HepG2 (cell line): Measurements from ENCODE around the gene CMTM1. TPM values are rescaled to one million over a fixed set of nuclear protein-coding genes. Genes with fewer than 3 reads are reported as not detected.

ENCODE experiments used
- CCDC6 ChIP-seq: sonication (generic); formaldehyde crosslinking; IDR thresholded peaks from 2 replicates; pipeline ENCODE4 v1.8.1; 2022; ENCODE audit warnings: mild to moderate bottlenecking, missing genetic modification reagents, moderate library complexity
- DMAP1 ChIP-seq: IDR thresholded peaks from 2 replicates; pipeline ENCODE4 v1.6.1; 2016
- LRRFIP1 ChIP-seq: sonication (generic); formaldehyde crosslinking; conservative IDR thresholded peaks from 2 replicates; pipeline ENCODE4 v1.4.0; 2020; ENCODE audit warnings: missing genetic modification reagents
- NCOA2 ChIP-seq: sonication (generic); formaldehyde crosslinking; IDR thresholded peaks from 2 replicates; pipeline ENCODE4 v1.8.0; 2022; ENCODE audit warnings: inconsistent platforms
- PRPF4 ChIP-seq: fragments of 200-400 bp; formaldehyde crosslinking; IDR thresholded peaks from 2 replicates; pipeline ENCODE4 v1.6.1; 2016; ENCODE audit warnings: low read length, low read depth; ENCODE audit not compliant: poor library complexity, severe bottlenecking
- RCOR2 ChIP-seq: IDR thresholded peaks from 2 replicates; pipeline ENCODE4 v1.6.1; 2016; ENCODE audit warnings: missing biosample characterization, missing genetic modification reagents
- SP5 ChIP-seq: IDR thresholded peaks from 2 replicates; pipeline ENCODE4 v1.6.1; 2016; ENCODE audit warnings: low read depth, borderline replicate concordance
- SRF ChIP-seq: IDR thresholded peaks from 2 replicates; pipeline ENCODE4 v1.6.1; 2011; ENCODE audit warnings: mild to moderate bottlenecking, low read depth, low read length, moderate library complexity
- TBL1XR1 ChIP-seq: fragments of 150-350 bp; IDR thresholded peaks from 2 replicates; pipeline ENCODE4 v1.6.1; 2014; ENCODE audit warnings: borderline replicate concordance, low read length; ENCODE audit not compliant: partially characterized antibody
- ZBTB7B ChIP-seq: sonication (generic); formaldehyde crosslinking; IDR thresholded peaks from 2 replicates; pipeline ENCODE4 v1.4.0; 2020; ENCODE audit warnings: missing genetic modification reagents
- ZFP82 ChIP-seq: sonication (generic); formaldehyde crosslinking; IDR thresholded peaks from 2 replicates; pipeline ENCODE4 v1.5.1; 2020; ENCODE audit warnings: mild to moderate bottlenecking, missing genetic modification reagents, borderline replicate concordance
- ZKSCAN1 ChIP-seq: fragments of 150-350 bp; IDR thresholded peaks from 2 replicates; pipeline ENCODE4 v1.6.1; 2014; ENCODE audit warnings: low read length
- ZNF232 ChIP-seq: sonication (generic); formaldehyde crosslinking; IDR thresholded peaks from 2 replicates; pipeline ENCODE4 v1.4.0; 2020; ENCODE audit warnings: missing genetic modification reagents, borderline replicate concordance
- ZSCAN5A ChIP-seq: sonication (generic); formaldehyde crosslinking; IDR thresholded peaks from 2 replicates; pipeline ENCODE4 v1.8.0; 2022; ENCODE audit warnings: mild to moderate bottlenecking, missing genetic modification reagents, borderline replicate concordance
- ZSCAN9 ChIP-seq: IDR thresholded peaks from 2 replicates; pipeline ENCODE4 v1.6.1; 2016; ENCODE audit warnings: borderline replicate concordance
- polyA plus RNA-seq, 8 experiments: library from polyadenylated mRNA; depleted of rRNA in 3 of 8; stranded (reverse) in 7 of 8; unstranded in 1 of 8; fragments of >200 nt; fragmentation: Illumina TruSeq in 4 of 8; extraction: Trizol in 4 of 8; gene quantifications; 2 replicates each; pipeline versions ENCODE4 v1.2.1 to v1.2.3, GENCODE V29; 2011 to 2016; ENCODE audit warnings: low read depth in 4 of 8, missing spikeins in 1 of 8, mixed read lengths in 1 of 8; ENCODE audit not compliant: insufficient read depth in 1 of 8
- total RNA-seq, 5 experiments: library from RNA; depleted of rRNA; stranded (reverse); fragments of >200 nt; fragmentation: Illumina TruSeq; extraction: Trizol; gene quantifications; 2 replicates each; pipeline ENCODE4 v1.2.3, GENCODE V29; 2016; ENCODE audit warnings: low read depth in 1 of 5
- TF ChIP-seq, protein P1 (sequence below): sonication (generic); formaldehyde crosslinking; IDR thresholded peaks from 2 replicates; pipeline ENCODE4 v1.4.0; 2020; ENCODE audit warnings: missing genetic modification reagents, mild to moderate bottlenecking, borderline replicate concordance
- TF ChIP-seq, protein P2 (sequence below): sonication (generic); formaldehyde crosslinking; IDR thresholded peaks from 2 replicates; pipeline ENCODE4 v1.4.0; 2020; ENCODE audit warnings: mild to moderate bottlenecking, missing genetic modification reagents

CMTM1 gene
- total and polyA plus RNA-seq, 2 of the 13 experiments (the other 11 are each of a cell fraction or from before 2014, with no cell fraction given): 1.7 to 2.9 TPM

DNA sequence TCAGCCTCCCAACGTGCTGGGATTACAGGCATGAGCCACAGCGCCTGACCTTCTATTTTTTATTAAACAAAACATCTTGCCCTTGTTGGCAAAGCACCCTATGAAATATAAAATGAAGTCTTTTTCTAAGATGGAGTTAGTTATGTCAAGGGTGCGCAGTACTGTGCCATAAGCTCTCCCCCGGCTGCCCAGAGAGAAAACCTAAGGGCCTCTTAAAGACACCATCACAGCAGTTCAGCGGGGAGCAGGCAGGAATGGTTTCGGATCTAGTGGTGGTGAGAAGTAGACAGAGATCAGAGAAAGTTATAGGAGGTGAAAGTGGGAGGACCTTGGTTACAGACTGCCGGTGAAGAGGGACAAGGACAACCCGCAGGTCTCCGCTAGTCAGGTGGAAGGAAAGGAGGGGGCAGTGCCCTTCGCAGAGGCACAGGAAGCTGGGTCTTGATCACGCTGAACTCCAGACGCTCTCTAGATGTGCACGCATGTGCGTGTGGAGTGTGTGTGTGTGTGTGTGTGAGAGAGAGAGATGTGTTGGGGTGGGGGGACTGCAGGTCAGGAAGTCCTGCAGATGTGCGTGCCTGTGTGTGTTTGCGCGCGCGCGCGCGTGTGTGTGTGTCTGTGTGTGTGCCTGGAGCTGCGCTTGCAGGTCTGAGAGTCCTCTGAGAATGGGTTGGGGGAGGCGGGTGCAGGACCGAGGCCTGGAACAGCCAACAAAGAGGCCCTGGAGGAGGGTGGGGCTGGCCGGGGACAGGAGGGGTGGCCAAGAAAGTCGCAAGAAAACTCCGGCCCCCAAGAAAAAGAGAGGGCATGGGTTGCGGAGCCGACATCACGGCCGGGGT is 37.5 kb downstream of the CMTM1 start (continued):
- peak; percentile 10; the same call in 1 of the 2 replicates for TF ChIP-seq ZBTB7B
- no peak for TF ChIP-seq ZKSCAN1
- peak; percentile 26; the same call in 1 of the 2 replicates for TF ChIP-seq ZSCAN9 (CRISPR knock-in tag)
- no peak for TF ChIP-seq ZSCAN5A (CRISPR knock-in tag)
- TF ChIP-seq TBL1XR1: no peak
- no peak for TF ChIP-seq RCOR2 (CRISPR knock-in tag)
- TF ChIP-seq NCOA2 (CRISPR knock-in tag): peak; percentile 12; the same call in 1 of the 2 replicates
- TF ChIP-seq SP5 (CRISPR knock-in tag): peak; percentile 41; the same call in 1 of the 2 replicates
- no peak for TF ChIP-seq CCDC6 (CRISPR knock-in tag)
- no peak for TF ChIP-seq SRF
- TF ChIP-seq, protein P1, sequence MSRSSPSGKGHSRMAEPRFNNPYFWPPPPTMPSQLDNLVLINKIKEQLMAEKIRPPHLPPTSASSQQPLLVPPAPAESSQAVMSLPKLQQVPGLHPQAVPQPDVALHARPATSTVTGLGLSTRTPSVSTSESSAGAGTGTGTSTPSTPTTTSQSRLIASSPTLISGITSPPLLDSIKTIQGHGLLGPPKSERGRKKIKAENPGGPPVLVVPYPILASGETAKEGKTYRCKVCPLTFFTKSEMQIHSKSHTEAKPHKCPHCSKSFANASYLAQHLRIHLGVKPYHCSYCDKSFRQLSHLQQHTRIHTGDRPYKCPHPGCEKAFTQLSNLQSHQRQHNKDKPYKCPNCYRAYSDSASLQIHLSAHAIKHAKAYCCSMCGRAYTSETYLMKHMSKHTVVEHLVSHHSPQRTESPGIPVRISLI (CRISPR knock-in tag): no peak; the same call in 1 of the 2 replicates
- TF ChIP-seq ZFP82 (CRISPR knock-in tag): no peak
- TF ChIP-seq LRRFIP1 (CRISPR knock-in tag): no peak
- no peak for TF ChIP-seq ZNF232 (CRISPR knock-in tag)
- TF ChIP-seq, protein P2, sequence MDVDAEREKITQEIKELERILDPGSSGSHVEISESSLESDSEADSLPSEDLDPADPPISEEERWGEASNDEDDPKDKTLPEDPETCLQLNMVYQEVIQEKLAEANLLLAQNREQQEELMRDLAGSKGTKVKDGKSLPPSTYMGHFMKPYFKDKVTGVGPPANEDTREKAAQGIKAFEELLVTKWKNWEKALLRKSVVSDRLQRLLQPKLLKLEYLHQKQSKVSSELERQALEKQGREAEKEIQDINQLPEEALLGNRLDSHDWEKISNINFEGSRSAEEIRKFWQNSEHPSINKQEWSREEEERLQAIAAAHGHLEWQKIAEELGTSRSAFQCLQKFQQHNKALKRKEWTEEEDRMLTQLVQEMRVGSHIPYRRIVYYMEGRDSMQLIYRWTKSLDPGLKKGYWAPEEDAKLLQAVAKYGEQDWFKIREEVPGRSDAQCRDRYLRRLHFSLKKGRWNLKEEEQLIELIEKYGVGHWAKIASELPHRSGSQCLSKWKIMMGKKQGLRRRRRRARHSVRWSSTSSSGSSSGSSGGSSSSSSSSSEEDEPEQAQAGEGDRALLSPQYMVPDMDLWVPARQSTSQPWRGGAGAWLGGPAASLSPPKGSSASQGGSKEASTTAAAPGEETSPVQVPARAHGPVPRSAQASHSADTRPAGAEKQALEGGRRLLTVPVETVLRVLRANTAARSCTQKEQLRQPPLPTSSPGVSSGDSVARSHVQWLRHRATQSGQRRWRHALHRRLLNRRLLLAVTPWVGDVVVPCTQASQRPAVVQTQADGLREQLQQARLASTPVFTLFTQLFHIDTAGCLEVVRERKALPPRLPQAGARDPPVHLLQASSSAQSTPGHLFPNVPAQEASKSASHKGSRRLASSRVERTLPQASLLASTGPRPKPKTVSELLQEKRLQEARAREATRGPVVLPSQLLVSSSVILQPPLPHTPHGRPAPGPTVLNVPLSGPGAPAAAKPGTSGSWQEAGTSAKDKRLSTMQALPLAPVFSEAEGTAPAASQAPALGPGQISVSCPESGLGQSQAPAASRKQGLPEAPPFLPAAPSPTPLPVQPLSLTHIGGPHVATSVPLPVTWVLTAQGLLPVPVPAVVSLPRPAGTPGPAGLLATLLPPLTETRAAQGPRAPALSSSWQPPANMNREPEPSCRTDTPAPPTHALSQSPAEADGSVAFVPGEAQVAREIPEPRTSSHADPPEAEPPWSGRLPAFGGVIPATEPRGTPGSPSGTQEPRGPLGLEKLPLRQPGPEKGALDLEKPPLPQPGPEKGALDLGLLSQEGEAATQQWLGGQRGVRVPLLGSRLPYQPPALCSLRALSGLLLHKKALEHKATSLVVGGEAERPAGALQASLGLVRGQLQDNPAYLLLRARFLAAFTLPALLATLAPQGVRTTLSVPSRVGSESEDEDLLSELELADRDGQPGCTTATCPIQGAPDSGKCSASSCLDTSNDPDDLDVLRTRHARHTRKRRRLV: 0 out of 2 replicates have a peak, but pooled peaks have one; percentile 33
- TF ChIP-seq PRPF4: no peak
- peak; percentile 80 for TF ChIP-seq DMAP1 (CRISPR knock-in tag)
